GM12891 (cell line): ENCODE measurements around the gene NCKAP5.

Experiments used
- POLR2A ChIP-seq: IDR thresholded peaks from 2 replicates; pipeline ENCODE4 v1.6.1; 2011; ENCODE audit warnings: low read depth, low read length, control low read depth
- POLR2AphosphoS5 ChIP-seq: IDR thresholded peaks from 2 replicates; pipeline ENCODE4 v1.6.1; 2011; ENCODE audit warnings: low read depth, low read length, control low read depth
- TAF1 ChIP-seq: IDR thresholded peaks from 2 replicates; pipeline ENCODE4 v1.6.1; 2011; ENCODE audit warnings: low read depth, low read length, control low read depth

- TF ChIP-seq TAF1, result no peak
- TF ChIP-seq POLR2AphosphoS5, result no peak
- TF ChIP-seq POLR2A, result no peak
These were observed 150.2 kb downstream of the NCKAP5 start for GRCh38 chr2:133418021-133418420.
